ENCODE results near the gene BCAS3. TPM values are rescaled to one million over a fixed set of nuclear protein-coding genes. Genes with fewer than 3 reads are reported as not detected.

Gene BCAS3
- total and polyA plus RNA-seq, 2 donors (not counting 1 experiment from before 2014, with no cell fraction given), result 13.9 to 73.4 TPM

DNA sequence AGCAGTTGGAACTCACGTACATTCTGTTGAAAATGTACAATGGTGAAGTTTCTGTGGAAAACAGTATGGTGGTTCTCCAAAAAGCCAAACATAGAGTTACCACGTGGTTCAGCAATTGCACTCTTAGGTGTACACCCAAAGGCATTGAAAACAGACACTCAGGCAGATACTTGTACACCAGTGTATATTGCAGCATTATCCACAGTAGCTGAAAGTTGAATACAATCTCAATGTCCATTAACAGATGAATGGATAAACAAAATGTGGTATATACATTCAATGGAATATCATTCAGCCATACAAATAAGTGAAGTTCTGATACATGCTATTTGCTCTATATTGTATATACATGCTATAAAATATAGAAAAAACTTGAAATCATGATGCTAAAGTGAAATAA is 745.2 kb downstream of the BCAS3 start:
- no peak for ATAC-seq (ENCODE audit: low read depth)
- TF ChIP-seq, protein P1, sequence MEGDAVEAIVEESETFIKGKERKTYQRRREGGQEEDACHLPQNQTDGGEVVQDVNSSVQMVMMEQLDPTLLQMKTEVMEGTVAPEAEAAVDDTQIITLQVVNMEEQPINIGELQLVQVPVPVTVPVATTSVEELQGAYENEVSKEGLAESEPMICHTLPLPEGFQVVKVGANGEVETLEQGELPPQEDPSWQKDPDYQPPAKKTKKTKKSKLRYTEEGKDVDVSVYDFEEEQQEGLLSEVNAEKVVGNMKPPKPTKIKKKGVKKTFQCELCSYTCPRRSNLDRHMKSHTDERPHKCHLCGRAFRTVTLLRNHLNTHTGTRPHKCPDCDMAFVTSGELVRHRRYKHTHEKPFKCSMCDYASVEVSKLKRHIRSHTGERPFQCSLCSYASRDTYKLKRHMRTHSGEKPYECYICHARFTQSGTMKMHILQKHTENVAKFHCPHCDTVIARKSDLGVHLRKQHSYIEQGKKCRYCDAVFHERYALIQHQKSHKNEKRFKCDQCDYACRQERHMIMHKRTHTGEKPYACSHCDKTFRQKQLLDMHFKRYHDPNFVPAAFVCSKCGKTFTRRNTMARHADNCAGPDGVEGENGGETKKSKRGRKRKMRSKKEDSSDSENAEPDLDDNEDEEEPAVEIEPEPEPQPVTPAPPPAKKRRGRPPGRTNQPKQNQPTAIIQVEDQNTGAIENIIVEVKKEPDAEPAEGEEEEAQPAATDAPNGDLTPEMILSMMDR (IDR thresholded peaks at IDR 0.05), result no peak
- no peak for TF ChIP-seq EZH2 (IDR thresholded peaks at IDR 0.05; ENCODE audit: borderline replicate concordance, insufficient read depth, low read depth, low read length, poor library complexity, severe bottlenecking)
- H4K20me1 ChIP-seq (ENCODE audit: control insufficient read depth, insufficient read depth, low read length, poor library complexity, severe bottlenecking), result no peaks in the 10 kb centered on the region
- ChIA-PET CTCF (interaction anchor here (0.9 kb wide), 1 partner anchor 10 kb away, joined by 3 read pairs; no protein-coding TSS in a partner anchor), POLR2A (no interaction called here)
- no peak overlapping the region for H3K9ac ChIP-seq (ENCODE audit: low read length)
- Mint-ChIP-seq H3K27ac (no peak overlapping the region), H3K27me3 (peaks cover 66% of the 10 kb centered on the region), H3K4me3 (no peak overlapping the region), H3K9me3 (ENCODE audit: insufficient read depth) (no peaks in the 10 kb centered on the region), H3K4me1 (no peaks in the 10 kb centered on the region)
- intact Hi-C loops (cut with micrococcal nuclease), result no loop called here
- H3K79me2 ChIP-seq (ENCODE audit: control insufficient read depth, insufficient read depth, low read length), result no peaks in the 10 kb centered on the region
- no peak overlapping the region for H3K4me3 ChIP-seq (ENCODE audit: control extremely low read depth in 1 of 5, extremely low read depth in 1 of 5, insufficient read depth in 1 of 5, low read depth in 2 of 5, low read length in 4 of 5)
- no peak for DNase-seq
- no peak overlapping the region for H2AFZ ChIP-seq (ENCODE audit: insufficient read depth, low read depth, low read length, poor library complexity, severe bottlenecking)
- H3K27me3 ChIP-seq (replicated peaks in 1 of 4; ENCODE audit: control extremely low read depth in 1 of 4, control insufficient read depth in 3 of 4, insufficient read depth in 4 of 4, low read length in 3 of 4), result peaks cover 0 to 32% (median 2%) of the 10 kb centered on the region in 4 experiments
- H3K4me1 ChIP-seq (ENCODE audit: control insufficient read depth in 2 of 2, insufficient read depth in 2 of 2, low read length in 2 of 2), result no peaks in the 10 kb centered on the region
- 19% methylated on average over 2 of the region's 2 CpGs for WGBS (ENCODE audit: insufficient coverage)
- H3K9me3 ChIP-seq (ENCODE audit: control extremely low read depth in 1 of 3, control insufficient read depth in 2 of 3, insufficient read depth in 1 of 3, low read length in 2 of 3), result no peaks in the 10 kb centered on the region
- no peak overlapping the region for H3K4me2 ChIP-seq (replicated peaks; ENCODE audit: low read depth, low read length, poor library complexity, severe bottlenecking)
- no peak overlapping the region for H3K27ac ChIP-seq (ENCODE audit: low read length in 2 of 2)
- H3K36me3 ChIP-seq (replicated peaks in 1 of 2; ENCODE audit: control extremely low read depth in 1 of 2, control insufficient read depth in 1 of 2, extremely low read depth in 1 of 2, insufficient read depth in 2 of 2, low read length in 1 of 2), result no peaks in the 10 kb centered on the region

DNA sequence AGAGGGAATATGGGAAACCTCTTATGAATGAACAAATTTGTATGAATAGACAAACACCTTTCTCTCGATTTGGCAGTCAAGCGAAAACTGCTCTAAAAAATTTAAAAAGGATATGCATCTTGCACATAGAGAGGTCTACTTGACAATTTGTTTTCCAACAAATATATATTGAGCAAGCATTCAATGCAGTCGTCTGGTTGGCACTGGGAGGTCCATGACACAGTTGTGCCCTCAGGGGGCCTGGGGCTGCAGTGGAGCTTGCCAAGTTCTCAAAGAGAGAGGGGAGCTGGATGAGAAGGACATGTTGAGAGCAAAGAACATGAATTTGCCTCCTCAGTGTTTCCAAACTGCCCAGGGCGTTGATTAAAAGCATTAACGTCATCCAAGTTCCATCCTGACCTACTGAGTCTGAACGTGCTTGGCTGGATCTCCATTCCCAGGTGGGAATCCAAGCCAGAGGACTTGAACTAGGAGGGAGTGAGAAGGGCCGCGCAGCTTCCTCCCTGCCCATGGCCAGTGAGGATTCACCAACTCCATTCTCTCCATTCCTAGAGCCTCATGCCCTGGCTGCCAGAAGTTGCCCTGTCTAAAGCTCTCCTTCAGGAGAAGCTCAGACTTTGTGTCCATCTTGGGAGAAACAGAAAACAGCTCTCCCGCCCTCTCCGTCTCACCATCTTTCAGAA is 746.5 kb downstream of the BCAS3 start:
- H3K4me1 ChIP-seq (ENCODE audit: control insufficient read depth in 2 of 2, insufficient read depth in 2 of 2, low read length in 2 of 2), result no peaks in the 10 kb centered on the region
- Mint-ChIP-seq H3K4me1 (no peaks in the 10 kb centered on the region), H3K4me3 (no peak overlapping the region), H3K27me3 (peaks cover 59% of the 10 kb centered on the region), H3K9me3 (ENCODE audit: insufficient read depth) (no peaks in the 10 kb centered on the region), H3K27ac (no peak overlapping the region)
- no peak overlapping the region for H3K27ac ChIP-seq (ENCODE audit: low read length in 2 of 2)
- no peaks in the 10 kb centered on the region for H4K20me1 ChIP-seq (ENCODE audit: control insufficient read depth, insufficient read depth, low read length, poor library complexity, severe bottlenecking)
- ChIA-PET POLR2A (no interaction called here), CTCF (interaction anchor here (1.6 kb wide), 1 partner anchor 8 kb away, joined by 9 read pairs; no protein-coding TSS in a partner anchor)
- no peak overlapping the region for H3K4me2 ChIP-seq (replicated peaks; ENCODE audit: low read depth, low read length, poor library complexity, severe bottlenecking)
- intact Hi-C loops (cut with micrococcal nuclease), result no loop called here
- H3K9me3 ChIP-seq (ENCODE audit: control extremely low read depth in 1 of 3, control insufficient read depth in 2 of 3, insufficient read depth in 1 of 3, low read length in 2 of 3), result no peaks in the 10 kb centered on the region
- no peak overlapping the region for H2AFZ ChIP-seq (ENCODE audit: insufficient read depth, low read depth, low read length, poor library complexity, severe bottlenecking)
- H3K79me2 ChIP-seq (ENCODE audit: control insufficient read depth, insufficient read depth, low read length), result no peaks in the 10 kb centered on the region
- H3K9ac ChIP-seq (ENCODE audit: low read length), result no peak overlapping the region
- TF ChIP-seq, protein P1 (IDR thresholded peaks at IDR 0.05), result no peak
- no peak for TF ChIP-seq EZH2 (IDR thresholded peaks at IDR 0.05; ENCODE audit: borderline replicate concordance, insufficient read depth, low read depth, low read length, poor library complexity, severe bottlenecking)
- DNase-seq (no peak), ATAC-seq (ENCODE audit: low read depth) (no peak)
- no peaks in the 10 kb centered on the region for H3K36me3 ChIP-seq (replicated peaks in 1 of 2; ENCODE audit: control extremely low read depth in 1 of 2, control insufficient read depth in 1 of 2, extremely low read depth in 1 of 2, insufficient read depth in 2 of 2, low read length in 1 of 2)
- H3K4me3 ChIP-seq (ENCODE audit: control extremely low read depth in 1 of 5, extremely low read depth in 1 of 5, insufficient read depth in 1 of 5, low read depth in 2 of 5, low read length in 4 of 5), result no peak overlapping the region
- peaks cover 0 to 28% (median 2%) of the 10 kb centered on the region in 4 experiments for H3K27me3 ChIP-seq (replicated peaks in 1 of 4; ENCODE audit: control extremely low read depth in 1 of 4, control insufficient read depth in 3 of 4, insufficient read depth in 4 of 4, low read length in 3 of 4)
- WGBS (ENCODE audit: insufficient coverage), result 93% methylated on average over 7 of the region's 10 CpGs
